ENCODE data around the gene CERK. TPM values are rescaled to one million over a fixed set of nuclear protein-coding genes. Genes with fewer than 3 reads are reported as not detected.

The CERK gene
- total RNA-seq, 1 donor from 2014 or later, result 63.2 TPM

GRCh38 chr22:46750530-46750800, 12.4 kb upstream of the CERK start:
- no peaks in the 10 kb centered on the region for H3K36me3 Mint-ChIP-seq (ENCODE audit: low read depth)
- no peaks in the 10 kb centered on the region for H3K27me3 Mint-ChIP-seq
- H3K4me1 Mint-ChIP-seq, result peaks cover 23% of the 10 kb centered on the region
- H3K27ac Mint-ChIP-seq, result no peak overlapping the region
- intact Hi-C loops (cut with micrococcal nuclease), result no loop called here
- no peak for DNase-seq
- H3K4me3 Mint-ChIP-seq, result no peak overlapping the region
- H3K9me3 Mint-ChIP-seq, result no peaks in the 10 kb centered on the region

- H3K9me3 Mint-ChIP-seq, result no peaks in the 10 kb centered on the region
- no peaks in the 10 kb centered on the region for H3K27me3 Mint-ChIP-seq
- H3K36me3 Mint-ChIP-seq (ENCODE audit: low read depth), result no peaks in the 10 kb centered on the region
- H3K27ac Mint-ChIP-seq, result peak overlapping the region; percentile 79
- DNase-seq, result no peak
- intact Hi-C loops (cut with micrococcal nuclease), result no loop called here
- H3K4me1 Mint-ChIP-seq, result peaks cover 23% of the 10 kb centered on the region
- peak overlapping the region; percentile 40 for H3K4me3 Mint-ChIP-seq
Observed at GRCh38 chr22:46749682-46750529, 11.9 kb upstream of the CERK start.

GRCh38 chr22:46748908-46749675, 11.0 kb upstream of the CERK start:
- DNase-seq, result peak; percentile 81

GRCh38 chr22:46748206-46748907, 10.3 kb upstream of the CERK start:
- no peaks in the 10 kb centered on the region for H3K9me3 Mint-ChIP-seq
- H3K27me3 Mint-ChIP-seq, result no peaks in the 10 kb centered on the region
- no peak overlapping the region for H3K4me3 Mint-ChIP-seq
- H3K27ac Mint-ChIP-seq, result no peak overlapping the region
- peaks cover 19% of the 10 kb centered on the region for H3K4me1 Mint-ChIP-seq
- no peaks in the 10 kb centered on the region for H3K36me3 Mint-ChIP-seq (ENCODE audit: low read depth)
- DNase-seq, result no peak
- intact Hi-C loops (cut with micrococcal nuclease), result no loop called here

More at GRCh38 chr22:46748908-46749675, 11.0 kb upstream of the CERK start:
- Mint-ChIP-seq H3K4me3 (peak overlapping the region; percentile 40), H3K4me1 (peaks cover 20% of the 10 kb centered on the region), H3K36me3 (ENCODE audit: low read depth) (no peaks in the 10 kb centered on the region), H3K9me3 (no peaks in the 10 kb centered on the region), H3K27me3 (no peaks in the 10 kb centered on the region), H3K27ac (peak overlapping the region; percentile 79)
- intact Hi-C loops (cut with micrococcal nuclease), result no loop called here

GRCh38 chr22:46747646-46748045, 9.6 kb upstream of the CERK start:
- Mint-ChIP-seq H3K9me3 (peaks cover 3% of the 10 kb centered on the region), H3K27me3 (no peaks in the 10 kb centered on the region), H3K4me3 (no peak overlapping the region), H3K36me3 (ENCODE audit: low read depth) (no peaks in the 10 kb centered on the region), H3K4me1 (peaks cover 19% of the 10 kb centered on the region), H3K27ac (no peak overlapping the region)
- no peak for DNase-seq
- intact Hi-C loops (cut with micrococcal nuclease), result no loop called here

- Mint-ChIP-seq H3K9me3 (peaks cover 3% of the 10 kb centered on the region), H3K36me3 (ENCODE audit: low read depth) (no peaks in the 10 kb centered on the region), H3K4me3 (no peak overlapping the region), H3K27ac (no peak overlapping the region), H3K27me3 (no peaks in the 10 kb centered on the region), H3K4me1 (peaks cover 19% of the 10 kb centered on the region)
- intact Hi-C loops (cut with micrococcal nuclease), result no loop called here
- no peak for DNase-seq
Observed at GRCh38 chr22:46746620-46747019, 8.6 kb upstream of the CERK start.

GRCh38 chr22:46746192-46746591, 8.1 kb upstream of the CERK start:
- H3K4me1 Mint-ChIP-seq, result peaks cover 19% of the 10 kb centered on the region
- H3K27me3 Mint-ChIP-seq, result no peaks in the 10 kb centered on the region
- intact Hi-C loops (cut with micrococcal nuclease), result no loop called here
- H3K36me3 Mint-ChIP-seq (ENCODE audit: low read depth), result no peaks in the 10 kb centered on the region
- H3K27ac Mint-ChIP-seq, result no peak overlapping the region
- peaks cover 3% of the 10 kb centered on the region for H3K9me3 Mint-ChIP-seq
- H3K4me3 Mint-ChIP-seq, result no peak overlapping the region
- no peak for DNase-seq

- Mint-ChIP-seq H3K9me3 (peaks cover 3% of the 10 kb centered on the region), H3K4me3 (no peak overlapping the region), H3K36me3 (ENCODE audit: low read depth) (no peaks in the 10 kb centered on the region), H3K27ac (no peak overlapping the region), H3K27me3 (no peaks in the 10 kb centered on the region), H3K4me1 (peaks cover 10% of the 10 kb centered on the region)
- intact Hi-C loops (cut with micrococcal nuclease), result no loop called here
- no peak for DNase-seq
Observed at GRCh38 chr22:46744581-46744980, 6.5 kb upstream of the CERK start.

GRCh38 chr22:46742576-46743221, 4.6 kb upstream of the CERK start:
- H3K4me1 Mint-ChIP-seq, result peaks cover 9% of the 10 kb centered on the region

GRCh38 chr22:46741974-46742519, 4.0 kb upstream of the CERK start:
- Mint-ChIP-seq H3K4me3 (no peak overlapping the region), H3K4me1 (peaks cover 11% of the 10 kb centered on the region), H3K27ac (no peak overlapping the region), H3K9me3 (peaks cover 3% of the 10 kb centered on the region), H3K27me3 (no peaks in the 10 kb centered on the region), H3K36me3 (ENCODE audit: low read depth) (peaks cover 3% of the 10 kb centered on the region)
- DNase-seq, result no peak
- intact Hi-C loops (cut with micrococcal nuclease), result no loop called here

More at GRCh38 chr22:46742576-46743221, 4.6 kb upstream of the CERK start:
- no peak overlapping the region for H3K4me3 Mint-ChIP-seq
- intact Hi-C loops (cut with micrococcal nuclease), result no loop called here
- no peaks in the 10 kb centered on the region for H3K27me3 Mint-ChIP-seq
- no peak for DNase-seq
- peaks cover 3% of the 10 kb centered on the region for H3K9me3 Mint-ChIP-seq
- H3K36me3 Mint-ChIP-seq (ENCODE audit: low read depth), result no peaks in the 10 kb centered on the region
- H3K27ac Mint-ChIP-seq, result no peak overlapping the region

- Mint-ChIP-seq H3K4me3 (peak overlapping the region; percentile 17), H3K27ac (no peak overlapping the region), H3K4me1 (peaks cover 17% of the 10 kb centered on the region), H3K36me3 (ENCODE audit: low read depth) (peaks cover 6% of the 10 kb centered on the region), H3K9me3 (peaks cover 3% of the 10 kb centered on the region), H3K27me3 (no peaks in the 10 kb centered on the region)
- intact Hi-C loops (cut with micrococcal nuclease), result no loop called here
- no peak for DNase-seq
Observed at GRCh38 chr22:46740910-46741780, 3.1 kb upstream of the CERK start.

GRCh38 chr22:46739094-46739870, 1.2 kb upstream of the CERK start:
- Mint-ChIP-seq H3K9me3 (peaks cover 3% of the 10 kb centered on the region), H3K4me1 (peaks cover 33% of the 10 kb centered on the region), H3K4me3 (peak overlapping the region; percentile 86), H3K27me3 (no peaks in the 10 kb centered on the region), H3K27ac (peak overlapping the region; percentile 87), H3K36me3 (ENCODE audit: low read depth) (peaks cover 14% of the 10 kb centered on the region)
- intact Hi-C loops (cut with micrococcal nuclease), result loop anchor here (1.0 to 5.0 kb wide), 5 partner anchors 23 to 177 kb away; partner anchors contain the start of gene TBC1D22A
- peak; percentile 86 for DNase-seq

Measured in activated CD4-positive, alpha-beta T cell treated with anti-CD3 and anti-CD28 coated beads, Interleukin-2, amount 10 ng/mL, durations not matched to agents 24 days and 14 days (primary cell).